GM10266 (cell line): ENCODE measurements around the gene HOXC13.

Source experiments
- DNase-seq: peaks from one replicate; pipeline ENCODE4 v3.0.0; 2012; ENCODE audit errors: extremely low spot score
- CTCF ChIP-seq: IDR thresholded peaks from 2 replicates; pipeline ENCODE4 v1.5.1; 2012; ENCODE audit warnings: mild to moderate bottlenecking, low read depth; ENCODE audit not compliant: control insufficient read depth, insufficient read depth; ENCODE audit errors: missing control alignments

The HOXC13 gene

GRCh38 chr12:53924521-53925405 lies 13.9 kb upstream of the HOXC13 start:
- DNase-seq, result no peak
- TF ChIP-seq CTCF, result no peak

- no peak for TF ChIP-seq CTCF
- no peak for DNase-seq
Measured at GRCh38 chr12:53927220-53928029, 11.2 kb upstream of the HOXC13 start.

GRCh38 chr12:53928054-53928835 lies 10.4 kb upstream of the HOXC13 start:
- TF ChIP-seq CTCF, result no peak

GRCh38 chr12:53929527-53929926 lies 9.1 kb upstream of the HOXC13 start:
- no peak for TF ChIP-seq CTCF
- no peak for DNase-seq

More at GRCh38 chr12:53928054-53928835, 10.4 kb upstream of the HOXC13 start:
- DNase-seq, result no peak

- no peak for DNase-seq
- TF ChIP-seq CTCF, result no peak
Measured at GRCh38 chr12:53930591-53931255, 7.9 kb upstream of the HOXC13 start.

GRCh38 chr12:53931844-53932581 lies 6.6 kb upstream of the HOXC13 start:
- TF ChIP-seq CTCF, result no peak
- DNase-seq, result no peak
